ENCODE data around the gene EMC8.

The EMC8 gene

GRCh38 chr16:85835227-85835751 lies 35.9 kb upstream of the EMC8 start:
- H3K4me3 ChIP-seq (ENCODE audit: low read depth, low read length), result no peak overlapping the region
- DNase-seq (ENCODE audit: low read depth), result no peak
- no peak for TF ChIP-seq CTCF (IDR thresholded peaks at IDR 0.05; ENCODE audit: insufficient read depth, low read depth, low read length, missing control alignments)

GRCh38 chr16:85834741-85835140 lies 35.4 kb upstream of the EMC8 start:
- H3K4me3 ChIP-seq (ENCODE audit: low read depth, low read length), result no peak overlapping the region
- no peak for DNase-seq (ENCODE audit: low read depth)
- no peak for TF ChIP-seq CTCF (IDR thresholded peaks at IDR 0.05; ENCODE audit: insufficient read depth, low read depth, low read length, missing control alignments)

GRCh38 chr16:85833219-85833920 lies 34.0 kb upstream of the EMC8 start:
- H3K4me3 ChIP-seq (ENCODE audit: low read depth, low read length), result no peak overlapping the region
- TF ChIP-seq CTCF (IDR thresholded peaks at IDR 0.05; ENCODE audit: insufficient read depth, low read depth, low read length, missing control alignments), result no peak
- no peak for DNase-seq (ENCODE audit: low read depth)

- DNase-seq (ENCODE audit: low read depth), result peak; percentile 63
- no peak overlapping the region for H3K4me3 ChIP-seq (ENCODE audit: low read depth, low read length)
- no peak for TF ChIP-seq CTCF (IDR thresholded peaks at IDR 0.05; ENCODE audit: insufficient read depth, low read depth, low read length, missing control alignments)
Observed at GRCh38 chr16:85832570-85833218, 33.4 kb upstream of the EMC8 start.

- no peak for DNase-seq (ENCODE audit: low read depth)
- no peak overlapping the region for H3K4me3 ChIP-seq (ENCODE audit: low read depth, low read length)
- no peak for TF ChIP-seq CTCF (IDR thresholded peaks at IDR 0.05; ENCODE audit: insufficient read depth, low read depth, low read length, missing control alignments)
Observed at GRCh38 chr16:85830821-85831220, 31.5 kb upstream of the EMC8 start.

GRCh38 chr16:85829751-85830445 lies 30.6 kb upstream of the EMC8 start:
- no peak for DNase-seq (ENCODE audit: low read depth)
- H3K4me3 ChIP-seq (ENCODE audit: low read depth, low read length), result no peak overlapping the region
- no peak for TF ChIP-seq CTCF (IDR thresholded peaks at IDR 0.05; ENCODE audit: insufficient read depth, low read depth, low read length, missing control alignments)

Measured in GM12865 (cell line).